Stimulated activated CD4-positive, alpha-beta T cell treated with anti-CD3 and anti-CD28 coated beads, TNF-alpha, amount 100 ng/mL, for 24 hours (primary cell): Measurements from ENCODE around the gene NTNG1.

Experiments
- DNase-seq, 3 experiments: peaks; one replicate each; pipeline ENCODE4 v3.0.0-alpha.2; 2020; ENCODE audit warnings: low read depth in 3 of 3

NTNG1 gene

GRCh38 chr1:107405236-107405635 is 264.4 kb downstream of the NTNG1 start:
- no peak for DNase-seq

GRCh38 chr1:107407011-107407410 is 266.2 kb downstream of the NTNG1 start:
- DNase-seq, result no peak

- DNase-seq, result no peak
Measured at GRCh38 chr1:107413546-107413945, 272.7 kb downstream of the NTNG1 start.

GRCh38 chr1:107413951-107414350 is 273.1 kb downstream of the NTNG1 start:
- DNase-seq, result no peak

- no peak for DNase-seq
Measured at GRCh38 chr1:107414550-107414949, 273.7 kb downstream of the NTNG1 start.

GRCh38 chr1:107415241-107415640 is 274.4 kb downstream of the NTNG1 start:
- no peak for DNase-seq

GRCh38 chr1:107419003-107419402 is 278.2 kb downstream of the NTNG1 start:
- DNase-seq, result no peak

GRCh38 chr1:107422901-107423300 is 282.1 kb downstream of the NTNG1 start:
- DNase-seq, result no peak

- no peak for DNase-seq
Measured at GRCh38 chr1:107430540-107431228, 289.8 kb downstream of the NTNG1 start.

- no peak for DNase-seq
Measured at GRCh38 chr1:107432108-107432507, 291.3 kb downstream of the NTNG1 start.

GRCh38 chr1:107433068-107433467 is 292.2 kb downstream of the NTNG1 start:
- no peak for DNase-seq

- DNase-seq, result no peak
Measured at GRCh38 chr1:107433635-107434360, 293.0 kb downstream of the NTNG1 start.

- no peak for DNase-seq
Measured at GRCh38 chr1:107434361-107434693, 293.5 kb downstream of the NTNG1 start.

- DNase-seq, result no peak
Measured at GRCh38 chr1:107436552-107437241, 295.9 kb downstream of the NTNG1 start.

GRCh38 chr1:107439567-107439966 is 298.7 kb downstream of the NTNG1 start:
- DNase-seq, result no peak

- DNase-seq, result no peak
Measured at GRCh38 chr1:107442551-107442950, 301.7 kb downstream of the NTNG1 start.

- no peak for DNase-seq
Measured at GRCh38 chr1:107443027-107443426, 302.2 kb downstream of the NTNG1 start.

GRCh38 chr1:107443860-107444259 is 303.0 kb downstream of the NTNG1 start:
- DNase-seq, result no peak

GRCh38 chr1:107444302-107444701 is 303.5 kb downstream of the NTNG1 start:
- no peak for DNase-seq

GRCh38 chr1:107449326-107449725 is 308.5 kb downstream of the NTNG1 start:
- DNase-seq, result no peak

- DNase-seq, result no peak
Measured at GRCh38 chr1:107450899-107451664, 310.2 kb downstream of the NTNG1 start.

- no peak for DNase-seq
Measured at GRCh38 chr1:107451715-107452114, 310.9 kb downstream of the NTNG1 start.
